EH (cell line): ENCODE measurements around the gene NELL1.

Experiments used
- DNase-seq: peaks from one replicate; pipeline ENCODE4 v3.0.0-alpha.2; 2015; ENCODE audit warnings: low read depth

The NELL1 gene

GRCh38 chr11:21350613-21351012, 681.2 kb downstream of the NELL1 start:
- no peak for DNase-seq

DNA sequence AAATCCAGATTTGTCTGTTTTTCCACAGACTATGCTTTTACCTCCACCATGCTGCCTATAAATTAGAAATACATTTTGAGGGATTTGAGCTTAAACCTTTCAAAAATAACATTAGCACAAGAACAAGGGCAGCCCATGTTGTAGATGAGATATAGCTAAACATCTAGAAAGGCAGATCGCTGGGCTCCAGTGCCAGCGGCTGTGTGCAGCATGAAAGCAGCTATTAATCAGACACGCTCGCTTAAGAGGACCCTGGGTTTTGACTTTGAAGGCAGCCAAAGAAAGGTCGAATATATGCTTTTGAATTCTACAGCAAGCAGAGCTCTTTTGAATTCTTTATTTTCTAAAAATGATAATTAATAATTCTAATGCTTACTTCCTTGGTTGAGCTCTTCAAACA, 684.0 kb downstream of the NELL1 start:
- no peak for DNase-seq

GRCh38 chr11:21364866-21365624, 695.7 kb downstream of the NELL1 start:
- DNase-seq = no peak

- no peak for DNase-seq
Measured at GRCh38 chr11:21369947-21370346, 700.6 kb downstream of the NELL1 start.

DNA sequence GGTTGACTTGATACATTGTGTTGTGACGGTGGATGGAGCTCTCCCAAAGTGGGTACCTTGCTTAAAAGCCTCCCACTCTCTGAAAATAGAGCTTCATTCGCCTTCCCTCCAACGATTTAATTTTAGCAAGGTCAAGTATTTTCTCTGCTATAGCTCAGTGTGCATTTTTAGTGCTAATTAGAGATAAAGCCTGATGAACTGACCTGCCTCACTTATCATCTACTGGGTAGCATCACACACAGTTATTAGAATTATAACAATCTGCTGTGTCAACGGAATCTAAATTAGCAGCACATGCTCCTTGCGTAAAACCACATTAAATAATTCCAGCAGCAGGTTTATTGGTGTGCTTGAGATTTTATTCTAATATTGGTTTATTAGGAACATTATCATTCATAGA, 701.7 kb downstream of the NELL1 start:
- DNase-seq = no peak

- no peak for DNase-seq
Measured at GRCh38 chr11:21372672-21373071, 703.3 kb downstream of the NELL1 start.

DNA sequence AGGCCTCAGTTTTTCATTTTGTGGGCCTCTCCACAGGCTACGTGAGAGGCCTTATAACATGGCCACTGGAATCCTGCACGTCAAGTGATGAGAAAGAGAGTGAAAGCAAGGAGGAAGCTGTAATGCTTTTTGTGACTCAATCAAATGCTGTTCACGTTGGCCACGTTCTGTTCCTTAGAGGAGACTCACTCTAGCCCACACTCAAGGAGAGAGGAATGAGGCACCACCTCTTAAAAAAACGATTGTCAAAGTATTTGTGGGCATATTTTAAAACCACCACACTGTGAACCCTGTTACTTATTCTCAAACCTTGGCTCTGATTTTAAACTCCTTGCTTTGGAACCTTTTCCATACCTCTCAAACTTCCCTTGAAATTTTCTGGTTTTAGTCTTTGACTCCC, 705.0 kb downstream of the NELL1 start:
- no peak for DNase-seq

DNA sequence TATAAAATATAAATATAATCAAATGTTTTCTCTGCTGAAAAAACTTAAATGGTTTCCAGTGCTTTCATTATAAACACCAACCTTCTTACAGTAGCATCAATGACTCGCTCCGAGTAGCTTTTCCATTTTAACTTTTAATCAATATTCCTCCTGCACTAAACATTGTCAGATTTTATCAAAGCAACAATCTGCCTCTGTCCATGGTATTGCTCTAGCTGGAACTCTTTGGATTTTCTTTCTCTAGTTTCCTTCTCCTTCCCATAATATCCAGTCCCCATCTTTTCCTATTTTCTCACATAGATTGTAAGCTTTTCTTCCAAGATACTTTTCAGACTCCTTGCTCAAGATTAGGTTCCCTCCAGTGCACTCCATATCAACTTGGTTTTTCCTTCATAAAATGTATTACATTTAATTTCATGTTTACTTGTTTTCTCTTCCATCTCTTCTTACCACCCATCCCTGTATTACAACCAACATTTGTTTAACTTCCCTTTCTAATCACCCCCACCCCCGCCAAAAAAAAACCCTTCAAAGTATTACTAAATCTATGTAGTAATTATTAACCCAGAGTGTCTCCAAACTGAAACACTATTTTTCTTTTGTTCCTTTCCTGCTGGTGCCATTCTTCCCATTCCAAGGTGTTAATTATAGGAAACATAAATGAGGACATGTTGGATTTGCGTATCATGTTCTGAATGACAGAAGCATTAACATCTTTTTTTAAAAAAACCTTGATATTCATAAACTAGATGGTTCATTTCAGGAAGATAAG, 716.5 kb downstream of the NELL1 start:
- DNase-seq = no peak

DNA sequence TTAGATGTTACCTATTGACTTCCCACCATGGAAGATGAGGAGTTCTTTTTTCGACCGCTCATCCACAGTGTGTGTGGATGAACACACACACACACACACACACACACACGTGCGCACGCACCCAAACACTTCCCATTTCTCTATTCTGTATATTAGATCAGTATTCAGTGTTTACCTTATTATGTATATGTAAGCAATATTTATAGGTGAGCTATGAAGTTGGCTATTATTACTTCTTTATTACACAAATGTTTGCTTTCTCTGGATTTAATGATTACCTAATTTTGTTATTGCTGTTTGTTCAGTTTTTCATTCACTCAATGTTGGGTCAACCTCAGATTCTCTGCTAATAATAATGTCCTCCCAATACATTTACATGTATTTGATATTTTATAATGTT, 721.0 kb downstream of the NELL1 start:
- no peak for DNase-seq

- no peak for DNase-seq
Measured at GRCh38 chr11:21396342-21397008, 727.1 kb downstream of the NELL1 start.

GRCh38 chr11:21398195-21398594, 728.8 kb downstream of the NELL1 start:
- no peak for DNase-seq

DNA sequence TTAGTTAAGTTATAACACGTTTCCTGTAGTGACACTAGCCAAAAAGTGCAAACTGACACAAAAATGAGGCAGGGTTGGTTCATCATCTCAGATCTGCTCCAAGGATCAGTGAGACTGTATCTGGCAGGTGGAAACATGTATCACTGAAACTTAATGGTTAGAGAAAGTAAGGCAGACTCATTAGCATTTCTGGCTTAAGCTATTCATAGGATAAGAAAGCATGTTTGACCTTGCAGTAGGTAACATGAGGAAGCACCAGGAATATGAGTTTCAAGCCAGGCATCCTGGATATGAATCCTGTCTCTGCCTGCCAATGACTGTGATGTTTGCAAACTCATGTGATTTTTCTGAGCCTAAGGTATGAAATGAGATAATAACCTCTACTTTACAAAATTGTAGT, 732.1 kb downstream of the NELL1 start:
- DNase-seq = no peak

GRCh38 chr11:21402274-21402673, 732.9 kb downstream of the NELL1 start:
- DNase-seq = no peak

DNA sequence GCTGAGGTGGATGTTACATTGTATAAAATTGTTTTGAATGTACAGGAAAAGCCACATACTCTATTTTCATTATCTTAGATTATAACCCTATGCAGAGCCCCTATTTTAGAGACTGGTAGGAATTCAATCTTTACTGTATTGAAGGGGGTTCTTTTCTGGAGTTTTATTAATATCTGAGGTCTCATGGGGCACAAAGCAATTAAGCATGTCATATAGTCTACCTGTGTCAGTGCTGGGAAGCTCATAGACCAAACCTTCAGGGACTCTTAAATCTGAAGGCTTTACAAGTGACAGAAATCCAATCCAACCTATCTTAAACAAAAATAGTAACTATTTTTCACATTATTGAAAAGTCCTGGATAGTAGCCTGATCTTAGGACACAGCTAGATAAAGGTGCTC, 733.7 kb downstream of the NELL1 start:
- DNase-seq = no peak

- no peak for DNase-seq
Measured at GRCh38 chr11:21405422-21405821, 736.0 kb downstream of the NELL1 start.

DNA sequence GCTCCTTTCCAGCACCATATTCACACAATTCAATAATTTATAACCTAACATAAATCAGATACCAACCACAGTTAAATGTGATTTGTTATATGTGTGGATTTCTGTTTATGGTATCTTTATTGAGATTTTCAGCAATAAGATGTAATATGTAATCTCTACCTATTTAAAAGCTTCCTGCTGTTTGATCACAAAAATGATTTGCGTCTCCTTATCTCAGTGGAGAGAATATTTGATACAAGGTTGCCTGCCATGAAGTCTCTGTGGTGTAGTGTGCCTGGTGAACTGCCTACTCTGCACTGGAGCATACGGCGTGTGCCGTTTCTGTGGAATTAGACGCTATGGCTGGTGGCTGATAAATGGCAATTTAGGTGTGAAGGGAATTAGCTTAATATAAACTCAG, 741.1 kb downstream of the NELL1 start:
- DNase-seq = no peak

DNA sequence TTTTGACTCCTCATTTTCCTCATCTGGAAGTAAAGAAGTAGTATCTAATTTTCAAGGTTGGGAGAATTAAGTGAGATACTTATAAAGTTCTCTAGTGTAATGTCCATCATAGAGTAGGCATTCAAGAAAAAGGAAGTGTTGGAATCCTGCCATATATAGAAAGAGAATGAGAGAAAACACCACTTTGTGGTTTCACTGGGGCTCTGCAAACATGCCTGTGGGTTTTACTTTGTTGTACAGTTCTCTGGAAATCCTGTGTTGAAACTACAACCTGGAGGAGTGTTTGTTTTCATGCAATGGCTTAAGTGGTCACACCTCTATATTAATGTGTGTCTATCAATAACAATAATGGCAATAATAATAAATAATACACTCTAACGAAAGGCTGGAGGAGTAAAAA, 741.7 kb downstream of the NELL1 start:
- no peak for DNase-seq

- DNase-seq = no peak
Measured at GRCh38 chr11:21411597-21411996, 742.2 kb downstream of the NELL1 start.

DNA sequence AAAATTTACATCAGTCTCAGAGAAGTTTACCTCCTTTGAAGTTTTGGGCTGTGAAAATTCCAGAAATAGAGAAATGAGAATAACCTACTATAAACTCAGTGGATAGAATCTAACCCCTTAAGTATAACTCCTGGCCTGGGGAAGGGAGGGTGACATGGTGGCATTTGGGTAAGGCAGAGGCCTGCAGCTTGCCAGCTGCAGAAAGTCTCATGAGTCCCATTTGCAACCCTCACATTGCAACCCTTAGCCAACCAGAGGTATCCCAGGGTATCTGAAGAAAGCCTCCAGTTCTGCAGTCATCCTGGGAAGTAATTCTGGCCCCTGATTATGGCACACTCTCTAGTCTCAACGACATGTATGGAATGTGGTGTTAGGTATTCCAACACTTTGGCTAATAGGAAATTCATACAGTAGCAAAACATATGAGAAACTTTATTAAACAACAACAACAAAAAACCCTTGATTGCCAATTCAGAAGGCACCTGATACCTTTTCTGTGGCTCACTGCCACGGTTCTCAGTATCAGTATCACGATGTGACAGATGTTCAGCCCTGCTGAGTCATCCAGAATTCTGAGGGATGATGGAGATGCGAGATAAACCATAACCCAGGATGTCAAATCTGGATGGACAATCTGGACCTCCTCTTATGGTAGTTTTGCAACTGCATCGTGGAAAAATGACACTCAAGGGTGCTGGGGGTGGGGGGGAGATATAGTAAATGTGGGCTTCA, 743.4 kb downstream of the NELL1 start:
- DNase-seq = no peak

DNA sequence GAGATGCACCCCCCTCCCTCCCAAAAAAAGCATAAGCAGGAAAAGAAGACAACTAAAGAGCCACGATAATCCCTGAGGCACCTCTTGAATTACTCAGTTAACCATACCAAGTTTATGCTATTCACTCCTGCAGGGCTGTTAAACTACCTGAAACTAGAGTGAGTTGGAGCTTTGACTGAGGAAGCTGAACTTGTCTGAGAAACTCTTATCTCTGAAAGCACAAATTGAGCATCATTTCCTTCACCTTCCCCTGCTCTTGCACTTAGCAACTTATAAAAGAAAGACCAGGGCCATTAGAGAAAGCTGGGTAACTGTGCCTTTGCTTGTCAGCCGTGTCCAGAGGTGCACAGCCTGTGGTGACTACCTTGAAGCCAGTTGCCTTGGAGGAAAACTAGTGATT, 745.6 kb downstream of the NELL1 start:
- DNase-seq = no peak

GRCh38 chr11:21415606-21416005, 746.2 kb downstream of the NELL1 start:
- DNase-seq = no peak

GRCh38 chr11:21421711-21422329, 752.4 kb downstream of the NELL1 start:
- DNase-seq = no peak
